Suprapubic skin (tissue), 4 donors: ENCODE measurements around the gene PHLDB2. TPM values are rescaled to one million over a fixed set of nuclear protein-coding genes. Genes with fewer than 3 reads are reported as not detected.

Experiments
- DNase-seq, 2 donors: peaks; one replicate each; pipeline ENCODE4 v3.0.0-alpha.2; 2019; ENCODE audit warnings: low spot score in 2 of 2
- H3K27ac ChIP-seq: fragments of 200-600 bp; sonication (generic); one replicate; pipeline ENCODE4 v1.5.1; 2019
- H3K27me3 ChIP-seq: fragments of 200-600 bp; sonication (generic); one replicate; pipeline ENCODE4 v1.5.1; 2019
- H3K36me3 ChIP-seq: fragments of 200-600 bp; sonication (generic); one replicate; pipeline ENCODE4 v1.5.1; 2019
- H3K4me1 ChIP-seq: fragments of 200-600 bp; sonication (generic); one replicate; pipeline ENCODE4 v1.5.1; 2019
- H3K4me3 ChIP-seq: fragments of 200-600 bp; sonication (generic); one replicate; pipeline ENCODE4 v1.5.1; 2019; ENCODE audit warnings: mild to moderate bottlenecking
- H3K9me3 ChIP-seq: fragments of 200-600 bp; sonication (generic); one replicate; pipeline ENCODE4 v1.5.1; 2019
- CTCF ChIP-seq, 2 donors: fragments of 200-600 bp in 1 of 2; fragments of 450-650 bp in 1 of 2; sonication (generic) in 1 of 2; IDR thresholded peaks; one replicate each; pipeline ENCODE4 v1.5.1; 2016 to 2019; ENCODE audit warnings: antibody characterized with exemption in 2 of 2, mild to moderate bottlenecking in 1 of 2, moderate library complexity in 1 of 2
- EP300 ChIP-seq: sonication (generic); formaldehyde crosslinking; IDR thresholded peaks from one replicate; pipeline ENCODE4 v1.6.1; 2017; ENCODE audit warnings: antibody characterized with exemption
- POLR2A ChIP-seq, 2 donors: fragments of 450-650 bp; IDR thresholded peaks; one replicate each; pipeline ENCODE4 v1.6.1; 2017; ENCODE audit warnings: antibody characterized with exemption in 2 of 2, mild to moderate bottlenecking in 2 of 2, moderate library complexity in 2 of 2
- POLR2AphosphoS5 ChIP-seq, 3 donors: sonication (generic); formaldehyde crosslinking; IDR thresholded peaks; one replicate each; pipeline ENCODE4 v1.6.1; 2017; ENCODE audit warnings: antibody characterized with exemption in 3 of 3
- WGBS: methylation state at CpG from one replicate; pipeline ENCODE4 v1.1.5; 2018; 5-methylcytosine and 5-hydroxymethylcytosine counted together
- total RNA-seq, 4 donors: library from RNA; depleted of rRNA; stranded (reverse); fragments of >200 nt; gene quantifications; one replicate each; pipeline ENCODE4 v1.1.0, GENCODE V29; 2016

The PHLDB2 gene
- total RNA-seq, 4 donors from 2014 or later = 39.8 to 107 (median 60.7) TPM

DNA sequence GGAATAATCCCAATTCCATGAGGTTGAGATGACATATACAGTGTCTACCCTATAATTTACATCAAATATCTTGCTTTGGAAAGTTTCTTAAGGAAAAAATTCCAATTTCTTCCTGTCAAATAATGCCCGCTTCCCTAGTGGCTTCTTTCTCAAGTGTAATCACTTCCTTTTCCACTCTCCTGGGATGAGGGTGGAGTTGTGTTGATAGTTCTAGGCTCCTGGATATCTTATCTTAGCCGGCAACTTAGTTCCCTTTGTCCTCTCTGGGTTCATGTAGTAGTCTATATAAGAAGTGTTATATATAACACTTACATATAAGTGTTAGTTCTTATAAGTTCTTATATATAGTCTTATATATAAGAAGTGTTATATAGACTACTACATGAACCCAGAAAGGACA is 150.6 kb downstream of the PHLDB2 start:
- Histone ChIP-seq H3K36me3 (no peaks in the 10 kb centered on the region), H3K4me1 (peaks cover 6% of the 10 kb centered on the region), H3K4me3 (no peak overlapping the region), H3K27ac (no peak overlapping the region), H3K9me3 (no peaks in the 10 kb centered on the region), H3K27me3 (no peaks in the 10 kb centered on the region)
- no peak for DNase-seq
- WGBS = 90% methylated on average over 2 of the region's 2 CpGs
- TF ChIP-seq EP300 (no peak), CTCF (IDR thresholded peaks at IDR 0.05) (no peak), POLR2AphosphoS5 (IDR thresholded peaks at IDR 0.05) (no peak), POLR2A (IDR thresholded peaks at IDR 0.05) (no peak)

GRCh38 chr3:112010636-112011035 is 151.6 kb downstream of the PHLDB2 start:
- no peaks in the 10 kb centered on the region for H3K36me3 ChIP-seq
- no peak overlapping the region for H3K4me3 ChIP-seq
- H3K9me3 ChIP-seq = no peaks in the 10 kb centered on the region
- H3K27ac ChIP-seq = no peak overlapping the region
- 79% methylated on average over 3 of the region's 3 CpGs for WGBS
- H3K4me1 ChIP-seq = peaks cover 6% of the 10 kb centered on the region
- no peaks in the 10 kb centered on the region for H3K27me3 ChIP-seq
- DNase-seq = no peak
- TF ChIP-seq CTCF (IDR thresholded peaks at IDR 0.05) (no peak), POLR2A (IDR thresholded peaks at IDR 0.05) (no peak), EP300 (no peak), POLR2AphosphoS5 (IDR thresholded peaks at IDR 0.05) (no peak)

- WGBS = 90% methylated on average over 6 of the region's 6 CpGs
- no peak for TF ChIP-seq CTCF (IDR thresholded peaks at IDR 0.05)
- TF ChIP-seq POLR2AphosphoS5 (IDR thresholded peaks at IDR 0.05) = no peak
- TF ChIP-seq POLR2A (IDR thresholded peaks at IDR 0.05) = no peak
- no peak for TF ChIP-seq EP300
- Histone ChIP-seq H3K4me1 (peaks cover 6% of the 10 kb centered on the region), H3K4me3 (no peak overlapping the region), H3K9me3 (no peaks in the 10 kb centered on the region), H3K27ac (no peak overlapping the region), H3K36me3 (no peaks in the 10 kb centered on the region), H3K27me3 (no peaks in the 10 kb centered on the region)
- no peak for DNase-seq
Observed at GRCh38 chr3:112011376-112011940, 152.4 kb downstream of the PHLDB2 start.

DNA sequence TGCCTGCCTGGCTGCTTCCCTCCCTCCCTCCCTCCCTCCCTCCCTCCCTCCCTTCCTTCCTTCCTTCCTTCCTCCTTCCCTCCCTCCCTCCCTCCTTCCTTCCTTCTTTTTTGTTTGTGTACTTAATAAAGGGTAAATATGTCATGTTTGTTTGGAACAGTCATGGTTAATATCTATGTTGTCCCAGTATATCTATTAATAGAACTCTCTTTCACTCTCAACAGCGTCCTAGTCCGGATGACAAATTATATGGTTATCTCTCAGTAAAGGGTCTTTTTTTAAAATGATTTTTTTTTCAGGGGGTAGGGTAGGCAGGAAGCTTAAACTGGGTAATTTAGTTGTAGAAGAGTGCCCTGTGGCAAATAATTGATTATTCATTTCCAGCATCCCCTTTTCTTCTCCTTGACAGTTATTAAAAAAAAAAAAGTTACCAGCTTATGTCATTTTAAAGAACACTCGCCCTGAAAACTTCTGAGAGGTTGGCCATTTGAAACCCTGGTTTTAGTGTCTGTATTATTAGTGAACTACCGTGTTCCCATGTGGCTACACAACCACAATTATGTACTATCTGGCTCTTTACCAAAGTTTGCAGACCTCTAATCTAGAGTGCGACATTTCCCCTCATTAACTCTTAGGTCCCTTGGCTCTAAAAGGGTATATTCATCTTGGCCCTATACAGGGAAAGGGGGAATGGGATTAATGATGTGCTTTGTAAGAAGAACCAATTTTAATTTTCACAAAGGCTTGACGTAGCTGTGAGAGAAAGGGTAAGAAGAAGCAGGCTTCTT is 153.3 kb downstream of the PHLDB2 start:
- DNase-seq = no peak
- TF ChIP-seq CTCF (IDR thresholded peaks at IDR 0.05) = no peak
- TF ChIP-seq EP300 = no peak
- TF ChIP-seq POLR2A (IDR thresholded peaks at IDR 0.05) = no peak
- no peak for TF ChIP-seq POLR2AphosphoS5 (IDR thresholded peaks at IDR 0.05)
- H3K27ac ChIP-seq = no peak overlapping the region
- no peaks in the 10 kb centered on the region for H3K27me3 ChIP-seq
- H3K4me3 ChIP-seq = no peak overlapping the region
- WGBS = 65% methylated on average over 6 of the region's 6 CpGs
- no peaks in the 10 kb centered on the region for H3K9me3 ChIP-seq
- H3K36me3 ChIP-seq = no peaks in the 10 kb centered on the region
- H3K4me1 ChIP-seq = peaks cover 6% of the 10 kb centered on the region

GRCh38 chr3:112013058-112013783 is 154.2 kb downstream of the PHLDB2 start:
- peak in 1 of 2 donors; percentile 68 for DNase-seq
- Histone ChIP-seq H3K36me3 (no peaks in the 10 kb centered on the region), H3K4me1 (peaks cover 6% of the 10 kb centered on the region), H3K27ac (no peak overlapping the region), H3K9me3 (no peaks in the 10 kb centered on the region), H3K27me3 (no peaks in the 10 kb centered on the region), H3K4me3 (no peak overlapping the region)
- TF ChIP-seq POLR2AphosphoS5 (IDR thresholded peaks at IDR 0.05) (no peak), EP300 (no peak), CTCF (IDR thresholded peaks at IDR 0.05) (peak in 1 of 2 donors; percentile 57), POLR2A (IDR thresholded peaks at IDR 0.05) (no peak)
- 47% methylated on average over 19 of the region's 19 CpGs for WGBS
